ENCODE results near the gene MAD1L1. TPM values are rescaled to one million over a fixed set of nuclear protein-coding genes. Genes with fewer than 3 reads are reported as not detected.

MAD1L1 gene
- total RNA-seq, 4 donors from 2014 or later = 21.0 to 49.7 (median 29.8) TPM

- no peak for TF ChIP-seq CTCF (IDR thresholded peaks at IDR 0.05; ENCODE audit: low read depth)
These were observed 15.5 kb downstream of the MAD1L1 start for GRCh38 chr7:2217206-2217605.

- TF ChIP-seq CTCF (IDR thresholded peaks at IDR 0.05; ENCODE audit: low read depth) = no peak
These were observed 16.9 kb downstream of the MAD1L1 start for GRCh38 chr7:2215851-2216250.

- TF ChIP-seq CTCF (IDR thresholded peaks at IDR 0.05; ENCODE audit: low read depth) = no peak
These were observed 18.1 kb downstream of the MAD1L1 start for GRCh38 chr7:2214636-2215035.

GRCh38 chr7:2213551-2214215 lies 19.1 kb downstream of the MAD1L1 start:
- no peak for TF ChIP-seq CTCF (IDR thresholded peaks at IDR 0.05; ENCODE audit: low read depth)

GRCh38 chr7:2212906-2213305 lies 19.8 kb downstream of the MAD1L1 start:
- no peak for TF ChIP-seq CTCF (IDR thresholded peaks at IDR 0.05; ENCODE audit: low read depth)

- TF ChIP-seq CTCF (IDR thresholded peaks at IDR 0.05; ENCODE audit: low read depth) = no peak
These were observed 20.8 kb downstream of the MAD1L1 start for GRCh38 chr7:2211926-2212325.

GRCh38 chr7:2211259-2211880 lies 21.4 kb downstream of the MAD1L1 start:
- no peak for TF ChIP-seq CTCF (IDR thresholded peaks at IDR 0.05; ENCODE audit: low read depth)
